SK-N-MC (cell line): ENCODE measurements around the gene ATG16L2.
A peak's percentile ranks its signal among the peaks of the same experiment; 100 is the strongest.

Experiments
- DNase-seq: peaks from one replicate; pipeline ENCODE4 v3.0.0-alpha.2; 2011; ENCODE audit warnings: low read depth, low spot score
- H3K27ac ChIP-seq: fragments of 200-600 bp; sonication (generic); 2 replicates; pipeline ENCODE4 v1.5.1; 2016; ENCODE audit warnings: mixed run types
- H3K36me3 ChIP-seq: fragments of 200-600 bp; sonication (generic); 2 replicates; pipeline ENCODE4 v1.6.1; 2017; ENCODE audit warnings: antibody characterized with exemption, low read length, mixed read lengths; ENCODE audit not compliant: insufficient read depth
- H3K4me3 ChIP-seq: fragments of 200-600 bp; sonication (generic); 2 replicates; pipeline ENCODE4 v1.5.1; 2016
- H3K9ac ChIP-seq: fragments of 200-600 bp; sonication (generic); 2 replicates; pipeline ENCODE4 v1.8.0; 2017; ENCODE audit warnings: mixed run types, mixed read lengths; ENCODE audit not compliant: insufficient read length
- H3K9me3 ChIP-seq: fragments of 200-600 bp; sonication (generic); 2 replicates; pipeline ENCODE4 v1.6.1; 2017; ENCODE audit warnings: low read depth, mild to moderate bottlenecking, antibody characterized with exemption, low read length, moderate library complexity, mixed read lengths
- EZH2 ChIP-seq: fragments of 200-600 bp; sonication (generic); IDR thresholded peaks from one replicate; pipeline ENCODE4 v1.6.1; 2017; ENCODE audit warnings: antibody characterized with exemption
- FOXP2 ChIP-seq: optimal IDR thresholded peaks from 2 replicates; pipeline ENCODE3; 2011; ENCODE audit warnings: mild to moderate bottlenecking, moderate library complexity; ENCODE audit not compliant: insufficient read depth; ENCODE audit errors: extremely low read length, control extremely low read depth
- POLR2AphosphoS5 ChIP-seq: IDR thresholded peaks from 2 replicates; pipeline ENCODE4 v1.6.1; 2012; ENCODE audit warnings: mild to moderate bottlenecking, low read depth, low read length, borderline replicate concordance

Gene ATG16L2

GRCh38 chr11:72840780-72841179 is 26.6 kb downstream of the ATG16L2 start:
- TF ChIP-seq POLR2AphosphoS5 (no peak), EZH2 (no peak), FOXP2 (no peak)
- no peak for DNase-seq
- Histone ChIP-seq H3K9me3 (no peaks in the 10 kb centered on the region), H3K4me3 (no peak overlapping the region), H3K36me3 (peaks cover 81% of the 10 kb centered on the region), H3K27ac (peak overlapping the region; percentile 67), H3K9ac (no peak overlapping the region)

- H3K27ac ChIP-seq: no peak overlapping the region
- H3K9me3 ChIP-seq: no peaks in the 10 kb centered on the region
These were observed 27.2 kb downstream of the ATG16L2 start for GRCh38 chr11:72841397-72841796.

GRCh38 chr11:72842126-72842525 is 27.9 kb downstream of the ATG16L2 start:
- H3K9ac ChIP-seq: no peak overlapping the region
- DNase-seq: no peak
- no peak overlapping the region for H3K27ac ChIP-seq
- H3K9me3 ChIP-seq: no peaks in the 10 kb centered on the region
- H3K36me3 ChIP-seq: peaks cover 81% of the 10 kb centered on the region
- TF ChIP-seq POLR2AphosphoS5: no peak
- TF ChIP-seq EZH2: no peak
- no peak for TF ChIP-seq FOXP2
- H3K4me3 ChIP-seq: no peak overlapping the region

More at GRCh38 chr11:72841397-72841796, 27.2 kb downstream of the ATG16L2 start:
- TF ChIP-seq FOXP2: no peak
- TF ChIP-seq EZH2: no peak
- TF ChIP-seq POLR2AphosphoS5: no peak
- DNase-seq: no peak
- H3K9ac ChIP-seq: no peak overlapping the region
- no peak overlapping the region for H3K4me3 ChIP-seq
- peaks cover 84% of the 10 kb centered on the region for H3K36me3 ChIP-seq

GRCh38 chr11:72842653-72843330 is 28.6 kb downstream of the ATG16L2 start:
- Histone ChIP-seq H3K9ac (no peak overlapping the region), H3K36me3 (peaks cover 75% of the 10 kb centered on the region), H3K4me3 (no peak overlapping the region), H3K9me3 (no peaks in the 10 kb centered on the region), H3K27ac (no peak overlapping the region)
- DNase-seq: no peak
- TF ChIP-seq POLR2AphosphoS5: no peak
- TF ChIP-seq FOXP2: no peak
- TF ChIP-seq EZH2: no peak

GRCh38 chr11:72844356-72844755 is 30.1 kb downstream of the ATG16L2 start:
- Histone ChIP-seq H3K27ac (no peak overlapping the region), H3K9me3 (no peaks in the 10 kb centered on the region), H3K4me3 (no peak overlapping the region), H3K9ac (no peak overlapping the region), H3K36me3 (peaks cover 66% of the 10 kb centered on the region)
- TF ChIP-seq FOXP2 (no peak), EZH2 (no peak), POLR2AphosphoS5 (no peak)
- no peak for DNase-seq

- H3K27ac ChIP-seq: no peak overlapping the region
- H3K9ac ChIP-seq: no peak overlapping the region
- no peak for TF ChIP-seq POLR2AphosphoS5
- TF ChIP-seq FOXP2: no peak
- TF ChIP-seq EZH2: no peak
- no peaks in the 10 kb centered on the region for H3K9me3 ChIP-seq
- no peak for DNase-seq
- no peak overlapping the region for H3K4me3 ChIP-seq
- H3K36me3 ChIP-seq: peaks cover 25% of the 10 kb centered on the region
These were observed 34.7 kb downstream of the ATG16L2 start for GRCh38 chr11:72848846-72849466.

GRCh38 chr11:72850832-72851231 is 36.6 kb downstream of the ATG16L2 start:
- no peak overlapping the region for H3K4me3 ChIP-seq
- DNase-seq: no peak
- H3K36me3 ChIP-seq: peaks cover 17% of the 10 kb centered on the region
- no peak overlapping the region for H3K27ac ChIP-seq
- no peak for TF ChIP-seq POLR2AphosphoS5
- no peak for TF ChIP-seq EZH2
- TF ChIP-seq FOXP2: no peak
- H3K9me3 ChIP-seq: no peaks in the 10 kb centered on the region
- H3K9ac ChIP-seq: no peak overlapping the region

- peaks cover 12% of the 10 kb centered on the region for H3K36me3 ChIP-seq
- H3K4me3 ChIP-seq: no peak overlapping the region
- TF ChIP-seq EZH2 (no peak), FOXP2 (no peak), POLR2AphosphoS5 (no peak)
- no peaks in the 10 kb centered on the region for H3K9me3 ChIP-seq
- H3K27ac ChIP-seq: no peak overlapping the region
- H3K9ac ChIP-seq: no peak overlapping the region
- no peak for DNase-seq
These were observed 37.5 kb downstream of the ATG16L2 start for GRCh38 chr11:72851726-72852125.
